ENCODE results near the gene DDX3X.
"Not testable (repeated sequence)": the region's sequence is repeated elsewhere in the genome, so short reads cannot be mapped to it uniquely, and the experiment has no call there.

- TF ChIP-seq REST (IDR thresholded peaks at IDR 0.05; ENCODE audit: insufficient read depth in 1 of 2, low read depth in 2 of 2, low read length in 1 of 2); CTCF (IDR thresholded peaks at IDR 0.05); POLR2AphosphoS5 (IDR thresholded peaks at IDR 0.05; ENCODE audit: low read depth, low read length): not testable (repeated sequence)
These were observed 48.0 kb upstream of the DDX3X start for GRCh38 chrX:41285928-41286327.

Data from Panc1 (cell line).